H1 (cell line): Measurements from ENCODE around the gene PPFIBP2. TPM values are rescaled to one million over a fixed set of nuclear protein-coding genes. Genes with fewer than 3 reads are reported as not detected.
A peak's percentile ranks its signal among the peaks of the same experiment; 100 is the strongest.

ENCODE experiments used
- CTCF ChIA-PET: fragments of 300-600 bp; sonication (Branson Sonifier 250); formaldehyde crosslinking; loops from one replicate; lab custom pipeline; 2021; ENCODE audit not compliant: partially characterized antibody; lab: Charles Lee
- POLR2A ChIA-PET: fragments of 300-600 bp; sonication (Branson Sonifier 250); formaldehyde crosslinking; loops from one replicate; lab custom pipeline; 2021; ENCODE audit warnings: inconsistent platforms; ENCODE audit not compliant: partially characterized antibody; lab: Charles Lee
- DNase-seq, 2 experiments: peaks; one replicate each; pipeline versions ENCODE4 v3.0.0 to v3.0.0-alpha.2; 2010 to 2022; ENCODE audit warnings: low spot score in 2 of 2, low read depth in 1 of 2, mixed read lengths in 1 of 2
- FAIRE-seq: peaks from 2 replicates; lab custom pipeline; 2011; peaks lifted over from hg19 to GRCh38; lab: Jason Lieb, UNC
- H2AFZ ChIP-seq: 2 replicates; pipeline ENCODE4 v1.8.1; 2012; ENCODE audit warnings: low read length, inconsistent platforms
- H2AK5ac ChIP-seq: 2 replicates; pipeline ENCODE4 v1.6.1; 2013; ENCODE audit warnings: low read depth, low read length
- H2BK120ac ChIP-seq: replicated peaks from 2 replicates; pipeline ENCODE3; 2013; ENCODE audit warnings: low read depth, low read length, inconsistent platforms
- H2BK12ac ChIP-seq: 2 replicates; pipeline ENCODE4 v1.6.1; 2013; ENCODE audit warnings: low read depth, low read length
- H2BK15ac ChIP-seq: 2 replicates; pipeline ENCODE4 v1.6.1; 2013; ENCODE audit warnings: low read length
- H2BK20ac ChIP-seq: 2 replicates; pipeline ENCODE4 v1.6.1; 2013; ENCODE audit warnings: low read length
- H2BK5ac ChIP-seq: 2 replicates; pipeline ENCODE4 v1.6.1; 2013; ENCODE audit warnings: low read depth, low read length
- H3K14ac ChIP-seq: 2 replicates; pipeline ENCODE4 v1.6.1; 2013; ENCODE audit warnings: inconsistent platforms; ENCODE audit not compliant: insufficient read length
- H3K18ac ChIP-seq: 2 replicates; pipeline ENCODE4 v1.6.1; 2013; ENCODE audit warnings: low read length; ENCODE audit errors: extremely low read depth
- H3K23ac ChIP-seq: 2 replicates; pipeline ENCODE4 v1.6.1; 2013; ENCODE audit warnings: inconsistent platforms; ENCODE audit not compliant: insufficient read length
- H3K23me2 ChIP-seq: 2 replicates; pipeline ENCODE4 v1.6.1; 2013; ENCODE audit warnings: low read depth, low read length
- H3K27ac ChIP-seq: 2 replicates; pipeline ENCODE4 v1.6.1; 2011; ENCODE audit warnings: low read depth, low read length, inconsistent platforms
- H3K27me3 ChIP-seq, 4 experiments: replicated peaks in 1 of 4; 1 replicate in 1 of 4; 2 replicates in 3 of 4; pipeline versions ENCODE4 v1.6.1 to v1.8.1; 2011 to 2013; ENCODE audit warnings: low read length in 3 of 4, mild to moderate bottlenecking in 3 of 4, inconsistent platforms in 2 of 4, mixed read lengths in 2 of 4, moderate library complexity in 1 of 4; ENCODE audit not compliant: control insufficient read depth in 3 of 4, insufficient read depth in 3 of 4; ENCODE audit errors: extremely low read depth in 1 of 4
- H3K36me3 ChIP-seq, 4 experiments: 2 replicates each; pipeline versions ENCODE4 v1.6.1 to v1.8.1; 2011 to 2013; ENCODE audit warnings: mild to moderate bottlenecking in 4 of 4, low read length in 3 of 4, moderate library complexity in 2 of 4, control low read depth in 1 of 4, inconsistent platforms in 1 of 4; ENCODE audit not compliant: insufficient read depth in 4 of 4, control insufficient read depth in 2 of 4
- H3K4ac ChIP-seq: replicated peaks from 2 replicates; pipeline ENCODE3; 2013; ENCODE audit warnings: low read length, low read depth, mixed read lengths, inconsistent platforms; ENCODE audit not compliant: insufficient read length
- H3K4me1 ChIP-seq, 4 experiments: replicated peaks in 1 of 4; 1 replicate in 1 of 4; 2 replicates in 3 of 4; pipeline versions ENCODE4 v1.6.1 to v1.8.1; 2011 to 2013; ENCODE audit warnings: low read length in 3 of 4, inconsistent platforms in 2 of 4, mixed read lengths in 1 of 4; ENCODE audit not compliant: insufficient read depth in 4 of 4, control insufficient read depth in 3 of 4
- H3K4me2 ChIP-seq, 2 experiments: 2 replicates each; pipeline versions ENCODE4 v1.6.1 to v1.8.1; 2011 to 2013; ENCODE audit warnings: low read depth in 2 of 2, low read length in 2 of 2, control low read depth in 1 of 2, inconsistent platforms in 1 of 2, mild to moderate bottlenecking in 1 of 2; ENCODE audit not compliant: insufficient read depth in 1 of 2
- H3K4me3 ChIP-seq, 4 experiments: fragments of 200-600, 300-600 bp in 1 of 4; sonication (generic), shearing (Covaris generic), sonication (Bioruptor Twin) in 1 of 4; 2 replicates each; pipeline versions ENCODE4 v1.5.1 to v1.8.1; 2011 to 2016; ENCODE audit warnings: low read length in 4 of 4, low read depth in 3 of 4, control low read depth in 2 of 4, inconsistent platforms in 2 of 4, mild to moderate bottlenecking in 2 of 4, mixed read lengths in 1 of 4, moderate library complexity in 1 of 4; ENCODE audit not compliant: insufficient read depth in 2 of 4; ENCODE audit errors: extremely low read depth in 1 of 4
- H3K56ac ChIP-seq: replicated peaks from 2 replicates; pipeline ENCODE3; 2013; ENCODE audit warnings: low read depth, mild to moderate bottlenecking, mixed read lengths, low read length, inconsistent platforms; ENCODE audit not compliant: insufficient read length
- H3K79me1 ChIP-seq: 2 replicates; pipeline ENCODE4 v1.6.1; 2013; ENCODE audit warnings: low read depth, low read length, control low read depth
- H3K79me2 ChIP-seq, 2 experiments: 2 replicates each; pipeline versions ENCODE4 v1.6.1 to v1.8.1; 2012 to 2013; ENCODE audit warnings: low read length in 2 of 2, mild to moderate bottlenecking in 2 of 2, inconsistent platforms in 1 of 2; ENCODE audit not compliant: insufficient read depth in 2 of 2, control insufficient read depth in 1 of 2
- H3K9ac ChIP-seq, 4 experiments: replicated peaks in 1 of 4; 1 replicate in 1 of 4; 2 replicates in 3 of 4; pipeline versions ENCODE4 v1.6.1 to v1.8.1; 2011 to 2013; ENCODE audit warnings: low read depth in 3 of 4, low read length in 3 of 4, control low read depth in 2 of 4, mild to moderate bottlenecking in 2 of 4, moderate library complexity in 2 of 4, inconsistent platforms in 1 of 4; ENCODE audit errors: extremely low read depth in 1 of 4
- H3K9me3 ChIP-seq, 2 experiments: 2 replicates each; pipeline versions ENCODE4 v1.6.1 to v1.8.1; 2012 to 2013; ENCODE audit warnings: mild to moderate bottlenecking in 2 of 2, moderate library complexity in 2 of 2, control low read depth in 1 of 2, inconsistent platforms in 1 of 2, low read depth in 1 of 2, low read length in 1 of 2, mixed read lengths in 1 of 2; ENCODE audit not compliant: insufficient read depth in 2 of 2
- H4K20me1 ChIP-seq, 2 experiments: replicated peaks in 1 of 2; 2 replicates each; pipeline versions ENCODE3 to v1.8.1; 2011 to 2013; ENCODE audit warnings: inconsistent platforms in 2 of 2, low read length in 2 of 2, mild to moderate bottlenecking in 1 of 2; ENCODE audit not compliant: insufficient read depth in 2 of 2, control insufficient read depth in 1 of 2
- H4K5ac ChIP-seq: 2 replicates; pipeline ENCODE4 v1.6.1; 2013; ENCODE audit warnings: low read length, low read depth, mixed read lengths, inconsistent platforms; ENCODE audit not compliant: insufficient read length
- H4K8ac ChIP-seq: 2 replicates; pipeline ENCODE4 v1.8.0; 2013; ENCODE audit warnings: mild to moderate bottlenecking, moderate library complexity, low read length, inconsistent platforms; ENCODE audit not compliant: insufficient read depth; ENCODE audit errors: extremely low read depth
- H4K91ac ChIP-seq: replicated peaks from 2 replicates; pipeline ENCODE3; 2013; ENCODE audit warnings: low read length, mixed read lengths, inconsistent platforms; ENCODE audit not compliant: insufficient read length
- KDM4A ChIP-seq: IDR thresholded peaks from one replicate; pipeline ENCODE4 v1.7.1; 2012; ENCODE audit warnings: low read depth, mild to moderate bottlenecking, moderate library complexity, low read length, inconsistent platforms; ENCODE audit not compliant: severe bottlenecking
- SIRT6 ChIP-seq: IDR thresholded peaks from one replicate; pipeline ENCODE4 v1.7.1; 2012; ENCODE audit warnings: low read length, inconsistent platforms
- WGBS, 2 experiments: shearing (Covaris generic) in 1 of 2; methylation state at CpG; one replicate each; pipeline versions ENCODE4 v1.1.6 to v1.1.7; 2013 to 2015; ENCODE audit warnings: low lambda C conversion rate in 2 of 2, mixed read lengths in 2 of 2, inconsistent platforms in 1 of 2, low coverage in 1 of 2, missing lambda C conversion rate in 1 of 2; ENCODE audit not compliant: insufficient replicate concordance in 2 of 2, insufficient coverage in 1 of 2, insufficient read length in 1 of 2; ENCODE audit errors: extremely low coverage in 1 of 2, missing lambda C conversion rate in 1 of 2; 5-methylcytosine and 5-hydroxymethylcytosine counted together
- polyA plus RNA-seq, 7 experiments: library from polyadenylated mRNA; depleted of rRNA in 3 of 7; stranded (reverse) in 5 of 7; unstranded in 2 of 7; fragments of >200 nt in 5 of 7; fragments of 200-250 nt in 2 of 7; gene quantifications; 1 replicate in 5 of 7; 2 replicates in 1 of 7; 4 replicates in 1 of 7; pipeline versions ENCODE4 v1.2.1 to v1.2.3, GENCODE V29; 2011 to 2013; ENCODE audit warnings: missing spikeins in 2 of 7, mixed read lengths in 2 of 7
- total RNA-seq: library from RNA; stranded (reverse); fragmentation: NEBNext Ultra II Directional; extraction: Animal tissue kit (Norgen Biotek cat#: 25700); gene quantifications from 2 replicates; pipeline ENCODE4 v1.2.1, GENCODE V29; 2021
- TF ChIP-seq, protein P1 (sequence below): IDR thresholded peaks from 2 replicates; pipeline ENCODE4 v1.6.1; 2012; ENCODE audit warnings: inconsistent platforms

The PPFIBP2 gene
- total and polyA plus RNA-seq, 2 of the 8 experiments (the other 6 are each of a cell fraction or from before 2014, with no cell fraction given), result 5.5 to 9.8 TPM

DNA sequence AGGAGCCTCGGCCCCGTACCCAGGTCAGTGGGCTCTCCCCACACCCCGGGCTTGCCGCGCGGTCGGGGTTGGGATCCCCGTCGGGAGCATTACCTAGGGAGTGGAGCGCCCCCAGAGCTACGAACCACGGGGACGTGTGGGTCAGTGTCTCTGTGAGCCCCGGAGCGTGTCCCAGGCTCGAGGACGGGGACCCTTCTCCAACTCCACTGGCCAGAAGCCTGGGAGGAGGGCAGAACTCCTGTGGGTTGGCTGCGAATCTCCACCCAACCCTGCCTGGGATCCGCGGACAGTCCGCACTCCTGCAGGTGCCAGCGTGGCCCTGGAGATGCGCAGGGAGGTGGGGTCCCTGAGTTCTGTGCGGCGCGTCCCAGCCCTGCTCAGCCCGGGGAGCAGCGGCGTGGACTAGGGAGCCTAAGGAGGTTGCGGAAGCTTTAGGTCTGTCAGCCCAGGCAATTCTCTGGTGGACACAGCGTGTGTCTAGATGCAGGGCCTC lies 346 bp downstream of the PPFIBP2 start:
- no peak for FAIRE-seq
- no peak overlapping the region for H2AK5ac ChIP-seq
- H3K79me2 ChIP-seq, result no peaks in the 10 kb centered on the region
- H3K9ac ChIP-seq, result no peak overlapping the region; a peak in 2 of 7 replicates
- H3K9me3 ChIP-seq, result no peaks in the 10 kb centered on the region
- no peak overlapping the region for H3K27ac ChIP-seq
- H3K36me3 ChIP-seq, result no peaks in the 10 kb centered on the region
- H3K18ac ChIP-seq, result no peak overlapping the region; the same call in 1 of the 2 replicates
- TF ChIP-seq, protein P1, sequence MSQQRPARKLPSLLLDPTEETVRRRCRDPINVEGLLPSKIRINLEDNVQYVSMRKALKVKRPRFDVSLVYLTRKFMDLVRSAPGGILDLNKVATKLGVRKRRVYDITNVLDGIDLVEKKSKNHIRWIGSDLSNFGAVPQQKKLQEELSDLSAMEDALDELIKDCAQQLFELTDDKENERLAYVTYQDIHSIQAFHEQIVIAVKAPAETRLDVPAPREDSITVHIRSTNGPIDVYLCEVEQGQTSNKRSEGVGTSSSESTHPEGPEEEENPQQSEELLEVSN, result peak; percentile 27; the same call in 1 of the 2 replicates
- TF ChIP-seq SIRT6, result no peak
- peak; percentile 97 for TF ChIP-seq KDM4A
- H3K56ac ChIP-seq, result no peak overlapping the region
- no peak overlapping the region for H3K23ac ChIP-seq
- H2BK120ac ChIP-seq, result no peak overlapping the region
- H3K27me3 ChIP-seq, result peaks cover 0 to 17% (median 9%) of the 10 kb centered on the region in 4 experiments; a peak in 4 of 7 replicates
- no peak overlapping the region for H3K14ac ChIP-seq
- ChIA-PET POLR2A (interaction anchor here (1.0 kb wide), 1 partner anchor 57 kb away, joined by 3 read pairs; no protein-coding TSS in a partner anchor), CTCF (interaction anchor here (0.6 to 4.4 kb wide), 12 partner anchors 9 to 234 kb away, joined by 3 to 28 read pairs (median 4); no protein-coding TSS in a partner anchor)
- H4K91ac ChIP-seq, result no peak overlapping the region
- H2BK20ac ChIP-seq, result no peak overlapping the region
- WGBS, 2 experiments, result 5% methylated on average over 31 of the region's 31 CpGs; no CpG with 5 or more reads in 1 of the 2 experiments
- peak overlapping the region; percentile 69 to 99 for H3K4me2 ChIP-seq
- no peak overlapping the region for H2BK5ac ChIP-seq
- no peaks in the 10 kb centered on the region for H3K79me1 ChIP-seq
- H3K4me1 ChIP-seq, result peaks cover 0 to 9% (median 5%) of the 10 kb centered on the region in 4 experiments; a peak in 5 of 7 replicates
- peak overlapping the region; percentile 63 to 77 (median 70) for H3K4me3 ChIP-seq
- H4K20me1 ChIP-seq, result no peaks in the 10 kb centered on the region
- H2BK12ac ChIP-seq, result 0 out of 2 replicates have a peak overlapping the region, but pooled peaks have one; percentile 14
- DNase-seq, result no peak
- H3K4ac ChIP-seq, result no peak overlapping the region
- no peak overlapping the region for H2BK15ac ChIP-seq
- no peak overlapping the region for H4K5ac ChIP-seq
- 0 out of 2 replicates have a peak overlapping the region, but pooled peaks have one; percentile 18 for H4K8ac ChIP-seq
- H2AFZ ChIP-seq, result peak overlapping the region; percentile 89
- H3K23me2 ChIP-seq, result peaks cover 9% of the 10 kb centered on the region
